ENCODE results near the gene JAK1.

JAK1 gene

DNA sequence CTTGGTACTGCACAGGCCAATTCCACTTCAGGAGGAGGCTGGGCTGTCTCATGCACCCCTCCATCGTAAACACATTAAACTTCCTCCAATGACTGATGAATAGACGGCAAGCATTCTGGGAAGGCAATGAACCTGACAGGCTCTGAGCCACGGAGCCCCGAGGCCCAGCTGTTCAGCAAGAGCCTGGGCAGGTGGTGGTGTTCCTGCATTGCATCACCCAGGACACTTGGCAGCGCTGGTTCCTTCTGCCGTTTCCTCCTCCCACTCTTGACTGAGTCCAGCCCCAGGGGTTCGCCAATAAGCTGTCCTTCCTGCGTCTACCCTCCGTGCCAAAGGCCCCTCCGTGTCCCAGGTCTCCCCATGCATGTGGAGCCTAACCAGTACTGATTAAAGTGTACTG is 109.8 kb downstream of the JAK1 start:
- DNase-seq: no peak

DNA sequence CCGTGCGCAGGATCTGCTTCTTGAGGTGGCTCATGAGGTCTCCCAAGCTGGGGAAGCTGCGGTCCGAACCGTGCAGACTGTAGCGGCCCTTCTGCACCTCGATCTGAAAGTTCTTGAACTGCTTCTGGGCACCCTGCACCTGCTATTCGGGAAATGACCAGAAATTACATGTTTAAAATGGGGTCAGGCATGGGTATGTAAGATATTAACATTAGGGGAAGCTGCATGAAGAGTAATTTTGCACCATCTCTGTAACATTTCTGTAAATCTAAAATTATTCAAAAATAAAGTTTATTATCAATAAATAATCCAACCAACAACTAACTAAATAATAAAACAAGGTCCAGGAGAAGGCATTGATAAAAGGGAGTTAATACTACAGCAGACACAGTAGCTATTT is 110.8 kb downstream of the JAK1 start:
- no peak for DNase-seq

DNA sequence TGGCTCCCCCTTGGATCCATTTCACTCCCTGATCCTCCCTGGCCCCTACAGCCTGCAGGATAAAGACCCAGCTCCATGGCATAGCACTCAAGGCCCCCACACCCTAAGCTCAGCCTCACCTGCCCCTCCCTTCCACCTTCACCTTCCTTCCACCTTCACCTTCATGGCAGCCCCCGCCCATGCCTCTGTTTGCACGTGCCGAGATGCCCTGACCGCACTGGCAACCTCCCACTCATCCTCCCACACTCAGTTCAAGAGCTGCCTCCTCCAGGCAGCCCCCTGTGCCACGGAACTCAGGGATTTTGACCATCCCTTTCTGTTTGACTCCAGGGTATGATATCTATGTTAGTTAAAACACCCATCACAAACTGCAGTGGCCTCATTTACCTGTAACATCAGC is 111.7 kb downstream of the JAK1 start:
- no peak for DNase-seq

DNA sequence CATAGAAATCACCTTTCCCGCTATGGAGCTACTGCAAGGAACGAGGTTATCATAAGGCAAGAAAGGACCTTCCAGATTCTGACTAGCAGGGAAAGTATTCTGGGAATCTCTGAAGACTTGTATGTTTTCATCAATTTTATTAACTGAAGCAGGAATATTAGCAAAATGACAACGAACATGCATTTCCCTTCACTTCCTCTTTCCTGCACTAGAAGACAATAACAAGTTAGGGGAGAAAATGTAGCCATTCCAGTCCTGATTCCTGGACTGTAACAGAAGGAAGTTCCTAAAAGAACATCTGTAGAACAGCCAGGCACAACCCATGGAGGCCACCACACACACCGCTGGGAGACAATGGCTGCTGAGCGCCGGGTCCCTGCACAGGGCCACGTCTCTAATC is 114.7 kb downstream of the JAK1 start:
- DNase-seq: no peak

DNA sequence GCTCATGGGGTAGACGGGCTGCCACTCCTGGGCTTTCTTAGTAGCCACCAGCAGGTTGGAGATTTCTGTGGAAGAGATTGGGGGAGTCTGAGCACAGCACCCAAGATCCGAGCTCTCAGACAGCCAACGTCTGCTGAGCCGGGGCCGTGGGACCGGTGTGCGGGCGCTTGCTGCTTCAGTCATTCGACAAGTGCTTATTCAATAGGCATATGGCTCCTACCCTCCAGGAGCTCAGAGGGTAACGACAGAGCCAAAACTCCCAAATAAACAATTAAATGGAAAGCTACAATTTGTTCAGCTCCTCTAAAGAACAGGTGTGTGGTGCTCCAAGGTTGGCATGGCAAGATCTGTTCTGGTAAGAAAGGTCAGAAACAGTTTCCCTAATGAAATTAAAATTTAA is 115.5 kb downstream of the JAK1 start:
- DNase-seq: no peak

DNA sequence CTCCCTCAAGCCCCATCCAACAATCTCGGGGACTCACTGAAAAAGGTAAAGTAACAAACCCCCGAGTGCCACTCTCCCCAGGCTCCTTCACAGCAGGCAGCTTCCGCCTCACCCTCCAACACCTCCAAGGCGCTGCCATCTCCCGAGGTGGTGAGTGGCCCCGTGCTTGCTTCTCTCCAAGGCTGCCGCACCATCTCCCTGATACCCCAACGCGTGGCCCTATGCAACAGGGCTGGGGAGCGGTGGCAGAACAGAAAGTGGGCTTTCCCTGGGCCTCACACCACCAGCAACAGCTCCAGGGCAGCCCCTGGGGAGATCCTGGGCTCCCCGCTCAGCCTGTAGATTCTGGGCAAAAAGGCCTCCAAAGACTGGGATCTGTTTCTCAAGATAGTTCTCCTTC is 116.4 kb downstream of the JAK1 start:
- no peak for DNase-seq

DNA sequence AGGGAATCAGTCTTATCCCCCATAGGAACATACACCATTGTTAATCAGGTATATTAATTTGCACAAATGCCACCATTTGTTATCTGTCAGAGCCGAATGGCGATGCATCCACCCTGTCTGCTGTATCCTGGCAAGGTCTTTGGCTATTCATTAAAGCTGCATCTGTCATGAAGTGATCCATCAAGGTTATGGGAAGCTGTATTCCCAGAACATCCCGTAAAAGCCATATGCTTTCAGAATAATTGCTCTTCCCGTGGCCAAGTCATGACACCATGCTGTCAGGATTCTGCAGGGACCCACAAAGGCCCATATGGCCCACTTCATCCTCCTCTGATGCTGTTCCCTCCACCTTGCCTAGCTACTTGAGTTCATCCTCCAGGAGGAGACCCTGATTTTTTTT is 117.5 kb downstream of the JAK1 start:
- no peak for DNase-seq

DNA sequence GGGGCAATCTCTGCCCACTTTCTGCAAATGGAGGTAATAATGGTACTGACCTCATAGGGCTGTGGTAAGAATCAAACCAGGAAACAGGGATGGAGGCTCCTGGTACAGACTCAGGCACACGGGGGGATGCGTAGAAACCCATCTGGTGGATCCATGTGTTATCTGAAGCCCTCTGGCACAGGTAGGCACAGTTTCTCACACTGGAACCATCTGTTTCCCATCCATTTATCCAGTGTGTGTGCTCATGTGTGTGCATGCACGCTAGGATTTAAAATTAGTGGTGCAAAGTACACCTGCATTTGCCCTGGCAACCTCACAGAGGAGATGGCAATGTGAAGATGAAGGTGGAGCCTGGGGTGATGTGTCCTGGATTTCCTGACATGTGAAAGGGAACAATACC is 118.2 kb downstream of the JAK1 start:
- DNase-seq: no peak

DNA sequence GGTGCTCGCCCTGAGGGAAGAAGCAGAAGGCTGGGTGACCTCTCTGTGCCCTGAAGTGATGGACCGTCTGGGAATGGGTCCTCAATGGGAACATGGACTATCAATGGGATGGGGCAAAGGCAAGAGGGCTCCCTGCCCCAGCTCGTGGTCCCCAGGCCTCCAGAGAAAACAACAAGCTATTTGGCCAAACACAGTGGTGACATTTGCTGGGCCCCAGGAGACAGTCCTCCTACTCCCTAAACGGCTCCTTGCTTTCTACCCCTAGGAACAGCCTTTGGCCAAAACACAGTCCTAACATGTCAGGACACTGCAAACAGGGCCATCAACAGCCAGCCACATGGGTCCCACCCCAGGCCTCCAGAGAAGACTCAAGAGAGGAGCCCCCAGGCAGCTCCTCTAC is 118.7 kb downstream of the JAK1 start:
- DNase-seq: no peak

DNA sequence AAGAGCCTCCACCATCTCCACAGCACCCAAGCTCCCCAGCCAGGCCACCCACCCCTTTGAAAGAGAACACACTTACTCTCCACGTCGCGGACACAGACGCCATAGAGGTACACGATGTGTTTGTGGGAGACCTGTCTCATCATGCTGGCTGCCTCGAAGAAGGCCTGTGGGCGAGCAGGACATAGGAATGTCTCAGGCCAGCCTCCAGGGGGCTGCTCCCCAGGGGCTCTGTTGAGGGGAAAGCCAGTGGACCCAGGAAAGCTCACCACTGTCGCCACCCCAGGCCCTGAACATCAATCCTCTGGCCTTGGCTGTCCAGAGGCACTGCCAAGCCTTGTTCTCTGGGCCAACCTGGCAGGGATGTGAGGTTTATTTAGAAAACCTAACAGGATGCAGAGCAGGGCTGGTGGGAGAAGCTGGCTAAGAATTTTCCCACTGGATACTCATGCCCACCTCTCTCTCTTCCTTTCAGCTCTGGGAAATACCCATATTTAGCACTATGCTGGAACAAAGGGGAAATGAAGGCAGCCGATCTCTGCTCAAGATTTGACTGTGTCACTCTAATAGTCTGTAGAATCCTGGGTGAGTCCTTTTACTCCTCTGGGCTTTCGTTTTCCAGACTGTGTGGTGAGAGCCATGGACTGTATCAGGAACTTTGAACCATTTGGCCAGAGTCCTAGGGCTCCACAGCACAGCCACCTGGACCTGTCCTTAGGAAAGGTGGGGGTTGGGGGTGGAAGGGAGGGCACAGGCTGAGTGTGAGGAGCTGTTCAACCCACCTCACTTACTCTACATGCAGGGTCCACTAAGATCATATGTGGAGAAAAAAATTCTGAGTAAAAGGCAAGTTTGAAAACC is 119.5 kb downstream of the JAK1 start:
- no peak for DNase-seq

DNA sequence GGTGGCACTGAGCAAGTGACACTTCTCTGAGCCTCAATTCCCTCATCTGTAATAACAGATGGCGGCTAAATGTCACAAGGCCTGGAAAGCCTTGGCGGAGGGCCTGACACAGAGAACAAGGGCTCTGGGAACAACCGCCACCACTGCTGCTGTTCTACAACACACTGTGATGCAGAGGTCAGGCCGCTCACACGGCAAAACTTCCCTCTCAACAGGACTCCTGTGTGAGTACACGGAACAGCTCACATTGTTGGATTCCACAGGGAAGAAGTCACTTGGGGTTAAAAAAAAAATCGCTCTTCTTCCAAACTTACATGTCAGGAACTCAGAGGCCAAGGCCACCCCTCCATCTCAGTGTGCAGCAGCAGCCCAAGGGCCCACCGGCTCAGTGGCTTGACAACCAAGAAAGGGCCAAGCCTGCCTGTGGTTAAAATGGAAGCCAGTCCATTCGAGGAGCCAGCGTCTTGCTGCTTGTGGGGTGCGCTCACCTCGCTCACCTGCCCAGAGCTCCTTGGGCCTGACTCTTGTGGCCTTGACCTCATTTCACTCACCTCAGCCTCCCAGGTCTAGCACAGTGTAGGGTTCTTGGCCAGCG is 120.4 kb downstream of the JAK1 start:
- DNase-seq: no peak

DNA sequence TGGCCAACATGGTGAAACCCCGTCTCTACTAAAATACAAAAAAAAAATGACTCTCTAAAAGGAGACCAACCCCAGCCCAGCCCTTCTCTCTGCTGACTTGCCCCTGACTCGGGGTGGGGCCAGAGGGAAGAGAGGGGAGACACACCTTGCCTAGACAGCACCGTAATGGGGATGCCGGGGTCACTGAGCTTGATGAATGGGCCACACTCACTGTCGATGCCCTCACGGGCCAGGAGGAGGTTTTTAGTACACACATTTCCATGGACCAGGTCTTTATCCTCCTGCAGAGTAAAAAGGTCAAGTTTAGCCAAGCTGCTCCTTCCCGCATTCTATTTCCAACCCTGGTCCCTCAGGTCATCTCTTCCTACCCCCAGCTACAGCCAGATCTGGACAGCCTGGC is 121.7 kb downstream of the JAK1 start:
- DNase-seq: no peak

DNA sequence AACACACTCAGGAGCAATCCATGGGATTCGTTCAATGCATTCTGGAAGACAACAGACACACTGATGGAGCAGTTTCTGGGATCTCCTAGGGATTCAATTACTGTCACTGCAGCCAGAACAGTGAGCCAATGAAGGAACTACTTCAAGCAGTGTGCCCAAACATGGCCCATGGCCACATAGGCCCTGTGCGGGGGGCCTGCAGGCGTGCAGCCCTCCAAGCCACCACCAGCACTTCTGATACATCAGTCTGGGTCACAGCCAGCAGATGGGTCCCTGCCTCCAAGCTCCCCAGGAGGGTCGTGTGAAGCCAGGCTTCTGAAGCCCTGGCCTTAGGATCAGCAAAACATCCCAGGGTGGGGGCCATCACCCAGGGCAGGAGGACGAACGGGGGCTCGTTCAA is 122.2 kb downstream of the JAK1 start:
- DNase-seq: no peak

DNA sequence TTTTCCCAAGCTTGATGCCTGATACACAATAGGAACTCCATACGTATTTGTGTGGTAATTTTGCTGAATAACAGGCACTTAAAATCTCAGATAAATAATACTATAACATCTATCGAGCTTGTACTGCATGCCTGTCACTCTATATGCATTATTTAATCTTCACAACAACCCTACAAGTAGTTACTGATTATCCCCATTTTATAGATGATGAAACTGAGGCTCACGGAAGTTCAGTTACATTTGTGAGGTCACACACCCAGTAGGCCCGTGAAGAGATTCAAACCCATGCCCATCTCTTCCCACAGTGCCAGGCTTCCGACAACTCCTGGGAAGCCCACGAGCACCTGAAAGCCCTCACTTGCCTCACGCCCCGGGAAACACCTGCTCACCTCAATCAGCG is 122.7 kb downstream of the JAK1 start:
- DNase-seq: no peak

DNA sequence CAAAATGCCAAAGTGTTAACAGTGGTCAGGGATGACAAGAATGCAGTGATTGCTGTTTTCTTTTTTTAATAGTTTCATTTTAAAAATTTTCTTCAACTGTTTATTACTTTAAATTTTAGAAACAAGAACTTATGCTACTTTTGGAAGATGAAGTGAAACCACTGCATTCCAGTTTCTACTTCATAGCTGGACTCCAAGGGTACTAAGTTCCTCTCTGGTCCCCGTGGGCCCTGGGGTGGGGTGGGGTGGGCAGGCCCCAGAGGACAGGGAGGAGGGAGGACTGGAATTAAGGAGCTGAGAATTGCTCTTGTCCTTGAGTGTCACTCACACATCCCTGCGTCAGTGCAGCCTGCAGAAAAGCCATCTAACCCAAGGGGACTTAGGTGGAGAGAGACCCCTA is 124.1 kb downstream of the JAK1 start:
- no peak for DNase-seq

DNA sequence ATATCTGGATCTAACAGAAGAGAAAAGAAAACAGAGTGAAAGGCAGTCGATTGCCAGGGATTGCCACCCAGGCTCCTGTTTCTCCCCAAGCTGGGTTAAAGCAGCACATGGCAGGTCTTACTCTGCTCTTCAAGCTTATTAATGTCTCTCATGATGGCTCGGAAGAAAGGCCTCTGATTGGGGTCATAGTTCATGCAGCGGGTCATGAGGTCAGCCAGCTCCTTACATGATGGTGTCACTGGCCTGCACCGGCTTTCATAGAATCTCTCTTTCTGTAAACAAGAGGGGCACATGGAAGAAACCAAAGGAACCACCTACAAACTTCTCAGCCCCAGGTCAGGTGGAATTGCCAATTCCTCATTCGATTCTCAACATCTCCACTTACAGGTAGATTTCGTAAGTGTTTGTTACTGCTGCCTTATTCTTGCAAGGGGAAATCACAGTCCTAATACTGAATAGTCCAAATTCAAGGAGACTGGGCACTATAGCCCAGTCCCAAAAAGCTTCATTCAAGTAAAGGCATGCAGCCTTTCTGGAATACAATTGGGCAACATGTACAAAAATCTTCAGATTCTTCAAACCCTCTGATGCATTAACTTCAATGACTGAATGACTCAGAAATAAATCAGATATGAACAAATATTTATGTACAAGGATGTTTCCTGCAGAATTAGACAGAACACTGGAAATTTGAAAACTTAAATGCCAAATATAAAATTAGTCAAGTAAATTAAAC is 124.9 kb downstream of the JAK1 start:
- DNase-seq: no peak

DNA sequence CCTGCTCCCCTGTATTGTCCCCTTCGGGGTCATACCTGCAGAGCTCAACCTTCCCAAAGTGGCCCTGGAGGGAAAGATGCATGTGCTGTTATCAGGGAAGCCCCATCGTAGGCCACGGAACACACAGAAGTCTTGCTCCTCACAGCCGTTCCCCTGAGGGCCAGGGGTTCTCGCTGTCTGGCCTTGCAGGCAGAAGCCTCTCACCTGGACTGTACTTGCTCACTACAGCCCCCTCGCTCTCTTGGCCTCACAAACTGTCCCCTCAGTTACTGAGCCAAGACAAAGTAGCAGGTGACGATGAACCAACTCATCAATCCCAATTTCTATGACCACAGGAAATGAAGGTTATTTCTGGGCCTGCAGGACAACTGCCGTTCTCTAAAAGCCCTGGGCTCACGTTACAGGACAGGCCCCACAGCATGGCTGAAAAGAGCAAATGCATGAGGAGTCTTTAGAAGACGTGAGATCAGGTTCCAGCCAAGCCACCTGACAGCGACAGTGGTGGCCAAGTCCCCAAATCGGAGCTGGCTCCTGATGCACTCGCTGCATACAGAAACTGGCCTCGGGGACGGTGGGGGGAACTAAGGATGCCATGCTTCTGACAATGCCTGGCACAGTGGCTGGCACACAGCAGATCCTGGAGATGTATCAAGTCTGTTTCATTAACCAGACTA is 126.5 kb downstream of the JAK1 start:
- no peak for DNase-seq

DNA sequence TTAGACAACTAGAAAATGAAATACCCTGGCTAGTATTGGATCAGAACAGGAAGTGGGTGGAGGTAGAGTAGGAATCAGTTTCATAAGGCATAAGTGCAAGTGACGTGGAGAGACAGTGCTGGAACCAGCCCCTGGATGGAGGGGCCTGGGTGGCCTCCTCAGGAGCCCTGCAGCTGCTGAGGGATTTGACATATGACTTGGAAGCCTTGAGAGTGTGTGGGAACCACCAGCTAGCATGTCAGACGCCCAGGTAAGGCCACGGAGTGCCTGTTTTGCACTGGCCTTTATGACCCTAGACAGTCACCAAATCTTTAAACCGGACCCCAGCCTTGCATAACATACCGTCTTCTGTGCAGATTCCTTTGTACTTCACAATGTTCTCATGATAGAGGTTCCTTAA is 127.1 kb downstream of the JAK1 start:
- no peak for DNase-seq

DNA sequence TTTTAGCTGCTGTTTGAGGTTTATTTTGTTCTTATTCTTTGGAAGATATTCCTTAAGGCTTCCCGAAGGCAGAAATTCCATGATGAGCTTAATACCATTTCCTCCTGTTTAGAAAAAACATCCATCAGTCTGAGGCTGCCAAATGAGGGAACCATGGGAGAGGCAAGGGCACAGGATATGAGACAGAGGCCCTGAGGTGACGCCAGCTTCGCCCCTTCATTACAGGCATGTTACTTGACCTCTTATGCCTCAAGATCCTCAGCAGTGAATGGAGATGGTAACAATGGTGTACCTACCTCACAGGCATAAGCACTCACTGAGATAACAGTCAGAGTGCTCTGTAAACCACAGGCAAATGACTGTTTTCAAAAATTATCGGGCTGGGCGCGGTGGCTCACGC is 127.9 kb downstream of the JAK1 start:
- no peak for DNase-seq

DNA sequence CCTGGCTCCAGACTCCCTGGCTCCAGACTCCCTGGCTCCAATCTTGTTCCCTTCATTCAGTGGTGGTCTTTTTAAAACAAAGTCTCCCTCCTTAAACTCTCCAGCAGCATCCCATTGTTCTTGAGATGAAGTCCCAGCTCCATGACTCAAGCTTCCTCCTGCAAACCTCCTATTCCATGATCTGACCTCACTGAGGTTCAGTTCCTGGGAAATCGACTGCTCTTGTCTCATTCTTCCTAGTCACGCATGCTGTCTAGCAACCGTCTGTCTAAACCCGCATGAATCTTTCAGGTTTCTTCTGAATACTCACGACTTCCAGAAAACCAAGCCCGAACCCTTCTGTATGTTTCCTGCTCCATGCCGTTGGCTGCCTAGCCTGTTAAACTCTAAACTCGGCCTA is 129.5 kb downstream of the JAK1 start:
- DNase-seq: no peak

DNA sequence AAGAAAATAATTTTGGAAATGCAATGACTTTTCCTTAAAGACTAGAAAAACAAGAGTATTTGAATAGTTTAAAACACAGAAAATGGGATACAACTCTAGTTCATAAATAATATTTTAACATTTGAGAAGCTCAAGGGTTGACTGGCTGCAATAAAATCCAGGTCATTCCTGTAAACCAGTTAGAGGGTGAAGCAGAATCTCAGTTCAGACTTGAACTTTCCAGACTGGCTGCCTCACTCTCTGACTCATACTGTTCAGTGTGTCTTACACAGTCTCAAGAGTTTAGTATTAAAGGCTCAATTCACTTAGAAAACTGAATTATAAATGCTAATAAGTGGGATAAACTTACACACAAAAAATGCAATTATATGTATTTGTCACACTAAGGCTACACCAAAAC is 131.6 kb downstream of the JAK1 start:
- no peak for DNase-seq

DNA sequence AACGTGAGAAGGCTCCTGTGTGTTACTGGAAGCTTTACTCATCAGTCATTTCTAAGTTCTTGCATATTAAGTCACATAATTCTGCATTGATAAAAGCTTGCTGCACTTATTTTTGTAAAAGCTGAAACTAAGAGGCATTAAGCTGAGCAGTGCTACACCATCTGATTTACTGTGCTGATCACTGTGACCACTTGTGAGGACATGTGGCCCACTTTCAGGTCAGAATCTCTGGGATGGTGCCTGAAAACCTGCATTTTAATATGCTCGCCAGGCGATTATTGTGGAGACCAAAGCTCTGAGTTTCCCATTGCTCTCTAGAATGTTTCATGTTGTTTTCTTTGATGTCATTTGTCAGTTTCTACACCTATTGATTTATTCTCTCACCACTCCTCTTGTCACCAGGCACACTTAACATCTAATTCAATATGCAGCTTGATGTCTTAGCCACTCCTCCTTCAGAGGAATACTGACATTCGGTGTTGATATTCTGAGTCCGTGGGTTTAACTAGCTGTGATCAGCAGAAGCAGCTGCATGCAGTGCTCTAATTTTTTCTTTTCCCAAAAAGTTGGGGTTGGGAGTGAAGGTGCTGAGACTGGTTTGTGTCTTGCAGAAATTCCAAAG is 136.2 kb downstream of the JAK1 start:
- DNase-seq: no peak

DNA sequence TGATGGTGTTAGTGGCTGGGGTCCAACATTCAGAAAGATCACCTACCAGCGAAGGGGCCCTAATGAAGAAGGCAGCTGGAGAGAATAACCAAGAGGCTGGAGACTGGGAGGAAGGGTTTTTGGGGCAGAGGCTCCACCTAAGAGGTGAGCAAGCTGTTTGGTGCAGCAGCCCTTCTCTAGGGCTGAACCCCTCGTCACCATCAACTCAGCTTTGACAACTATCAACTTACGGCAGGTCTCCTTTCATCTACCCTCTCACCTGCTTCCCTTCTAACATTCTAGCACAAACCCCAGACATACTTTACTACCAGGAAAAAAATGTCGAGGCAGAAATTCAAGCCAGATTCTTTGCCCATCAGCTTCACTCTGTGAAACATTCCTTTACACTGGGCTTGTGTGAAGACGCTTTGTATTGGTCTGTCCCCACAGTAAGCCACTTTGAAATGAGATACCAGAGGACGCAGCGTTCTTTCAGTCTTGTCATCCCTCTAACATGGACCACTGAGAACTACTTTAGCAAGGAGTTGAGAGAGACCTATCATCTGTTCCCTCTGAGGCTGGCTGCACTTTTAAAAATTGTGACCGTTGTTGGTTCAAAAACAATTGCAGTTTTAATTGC is 136.8 kb downstream of the JAK1 start:
- DNase-seq: no peak

All from activated CD4-positive, alpha-beta T cell treated with anti-CD3 and anti-CD28 coated beads, Interleukin-2, Interleukin-6, amounts not matched to agents 100 ng/mL and 50 ng/mL, durations not matched to agents 16 hours and 8 hours (primary cell).